Fibroblast of skin of right quadriceps (primary cell): ENCODE results near the gene PREPL.
"Not testable (repeated sequence)": the region's sequence is repeated elsewhere in the genome, so short reads cannot be mapped to it uniquely, and the experiment has no call there.

Experiments used
- DNase-seq: peaks from one replicate; pipeline ENCODE4 v3.0.0-alpha.2; 2013

Gene PREPL

DNA sequence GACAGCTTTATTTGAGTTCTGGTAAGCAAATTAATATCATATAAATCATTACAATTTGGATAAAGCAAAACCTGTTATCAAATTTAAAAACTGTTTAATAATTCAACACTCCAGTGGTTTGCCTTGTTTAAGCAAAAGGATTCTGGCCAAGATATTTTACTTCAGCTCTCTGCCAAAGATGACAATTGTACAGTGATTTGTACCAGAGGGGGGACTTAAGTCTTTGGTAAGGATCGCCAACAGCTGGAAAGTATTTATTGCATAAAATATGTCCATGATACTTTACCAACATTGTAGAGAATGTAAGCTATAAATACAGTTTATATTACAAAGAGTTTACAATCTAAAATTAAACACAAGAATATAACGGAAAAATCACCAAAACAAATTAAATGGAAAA is 13.8 kb downstream of the PREPL start:
- no peak for DNase-seq

DNA sequence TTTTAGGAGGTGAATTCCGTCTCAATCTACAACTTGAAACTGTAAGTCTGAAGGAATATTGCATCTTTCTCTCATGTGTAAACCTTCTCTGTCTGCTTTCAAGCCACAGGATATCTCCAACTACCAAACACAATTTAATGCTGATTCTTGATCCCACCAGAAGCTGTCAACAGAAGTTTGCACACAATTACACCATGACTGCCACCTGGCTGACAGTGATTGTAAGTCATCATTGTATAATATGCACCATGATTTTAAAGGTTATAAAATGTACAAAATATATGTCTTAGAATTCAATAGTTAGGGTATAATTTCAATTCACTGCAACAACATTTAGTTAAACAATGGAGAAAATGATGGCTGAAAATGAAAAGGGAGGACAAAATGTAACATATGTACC is 18.4 kb downstream of the PREPL start:
- DNase-seq = no peak

DNA sequence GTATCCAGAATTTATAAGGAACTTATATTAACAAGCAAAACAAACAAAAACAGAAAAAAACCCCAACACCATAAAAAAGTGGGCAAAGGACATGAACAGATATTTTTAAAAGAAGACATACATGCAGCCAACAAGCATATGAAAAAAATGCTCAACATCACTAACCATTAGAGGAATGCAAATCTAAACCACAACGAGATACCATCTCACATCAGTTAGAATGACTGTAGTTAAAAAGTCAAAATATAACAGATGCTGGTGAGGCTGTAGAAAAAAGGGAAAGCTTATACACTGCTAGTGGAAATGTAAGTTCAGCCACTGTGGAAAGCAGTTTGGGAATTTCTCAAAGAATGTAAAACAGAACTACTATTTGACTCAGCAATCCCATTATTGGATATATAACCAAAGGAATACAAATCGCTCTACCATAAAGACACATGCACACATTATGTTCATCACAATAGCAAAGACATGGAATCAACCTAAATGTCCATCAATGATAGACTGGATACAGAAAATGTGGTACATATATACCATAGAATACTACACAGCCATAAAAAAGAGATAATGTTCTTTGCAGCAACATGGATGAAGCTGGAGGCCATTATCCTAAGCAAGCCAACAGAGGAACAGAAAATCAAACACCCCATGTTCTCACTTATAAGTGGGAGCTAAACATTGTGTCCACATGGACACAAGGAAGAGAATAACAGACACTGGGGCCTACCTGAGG is 25.3 kb downstream of the PREPL start:
- DNase-seq = peak; percentile 24

DNA sequence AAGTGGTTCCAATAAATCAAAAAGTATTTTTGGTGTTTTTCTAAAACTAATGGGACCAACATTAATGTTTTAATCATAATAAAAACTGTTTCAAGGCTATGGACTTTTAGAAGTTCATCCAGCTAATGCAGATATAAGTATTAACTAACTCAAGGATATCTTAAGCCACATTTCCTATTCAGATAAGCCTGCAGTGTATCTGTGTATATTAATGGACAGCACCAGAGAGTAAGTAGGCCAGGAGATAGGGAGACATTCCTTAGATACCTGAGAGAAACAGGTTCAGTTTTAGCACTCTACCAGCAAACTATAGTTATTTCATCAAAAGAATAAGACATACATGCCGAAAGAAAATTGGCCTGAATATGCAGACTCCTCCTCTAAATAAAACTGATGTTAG is 27.3 kb downstream of the PREPL start:
- DNase-seq = no peak

DNA sequence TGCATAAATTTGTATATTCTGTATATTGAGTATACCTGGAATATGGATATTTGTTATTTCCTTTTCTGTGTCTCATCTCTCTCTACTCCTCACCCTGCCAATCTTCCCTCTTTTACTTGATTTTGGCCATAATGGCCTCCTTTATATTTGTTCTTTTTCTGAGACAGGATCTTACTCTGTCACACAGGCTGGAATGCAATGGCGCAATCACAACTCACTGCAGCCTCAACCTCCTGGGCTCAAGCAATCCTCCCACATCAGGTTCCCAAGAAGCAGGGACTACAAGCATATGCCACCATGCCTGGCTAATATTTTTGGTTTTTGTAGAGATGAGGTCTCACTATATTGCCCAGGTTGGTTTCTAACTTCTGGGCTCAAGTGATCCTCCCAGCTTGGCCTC is 30.5 kb downstream of the PREPL start:
- no peak for DNase-seq

DNA sequence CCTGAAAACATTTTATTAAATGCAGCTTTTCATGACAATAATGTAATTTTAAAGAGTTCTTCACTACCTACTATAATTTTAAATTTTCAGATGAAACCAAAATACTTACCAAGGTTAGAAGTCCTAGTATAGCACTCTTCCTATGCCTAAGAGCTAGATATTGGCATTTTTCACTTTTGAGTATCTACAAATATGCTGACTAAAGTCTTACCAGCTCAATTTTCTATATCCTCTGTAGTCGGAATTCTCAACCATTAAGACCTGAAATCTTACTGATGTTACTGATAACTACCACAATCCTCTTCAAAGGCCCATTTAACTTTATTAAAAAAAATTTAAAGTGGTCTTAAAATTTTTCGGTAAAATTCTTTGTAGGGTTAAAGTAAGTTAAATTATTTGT is 32.0 kb downstream of the PREPL start:
- DNase-seq = no peak

DNA sequence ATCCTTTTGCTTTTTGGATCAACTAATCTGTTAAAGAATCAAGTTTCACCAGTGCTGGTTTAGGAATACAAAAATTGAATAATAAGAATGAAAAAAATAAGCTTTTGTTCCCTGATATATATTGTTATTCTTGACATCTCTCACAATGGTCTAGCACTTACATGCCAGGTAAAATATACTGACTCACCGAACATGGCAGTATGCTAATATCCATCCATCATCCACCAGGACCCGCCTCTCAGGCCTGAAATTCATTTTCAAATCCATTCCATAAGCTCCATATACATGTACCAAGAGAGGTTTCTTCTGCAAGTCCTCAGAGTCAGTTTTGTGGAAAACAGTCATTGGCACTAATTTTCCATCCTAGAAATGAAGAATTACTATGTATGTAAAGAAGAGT is 32.5 kb downstream of the PREPL start:
- no peak for DNase-seq

DNA sequence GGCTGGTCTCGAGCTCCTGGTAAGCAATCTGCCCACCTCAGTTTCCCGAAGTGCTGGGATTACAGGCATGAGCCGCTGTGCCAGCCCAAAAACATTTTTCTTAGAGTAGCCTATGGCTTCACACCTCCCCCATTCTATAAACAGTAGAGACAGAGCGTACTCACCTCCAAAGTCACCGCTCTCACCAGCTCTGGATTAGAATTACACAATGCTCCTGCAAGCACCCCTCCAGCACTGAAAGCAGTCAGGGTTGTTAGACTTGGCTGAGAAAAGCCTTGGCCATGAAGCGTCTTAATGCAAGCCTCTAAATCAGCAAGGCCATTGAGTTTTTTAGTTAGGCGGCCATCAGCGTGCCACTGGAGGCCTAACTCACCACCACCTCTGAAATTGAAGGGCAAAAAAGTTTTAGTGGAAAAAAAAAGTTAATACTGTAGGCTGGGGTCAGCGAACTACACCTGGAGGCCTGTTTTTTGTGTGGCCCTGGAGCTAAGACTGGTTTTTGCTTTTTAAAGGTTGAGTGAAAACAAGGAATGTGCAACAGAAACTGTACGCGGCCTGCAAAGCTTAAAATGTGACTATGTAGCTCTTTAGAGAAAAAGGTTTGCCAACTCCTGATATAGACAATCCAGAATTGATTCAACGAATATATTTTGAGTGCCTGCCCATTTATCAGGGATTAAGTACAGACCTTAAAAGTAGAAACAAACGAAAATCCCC is 34.6 kb downstream of the PREPL start:
- DNase-seq = no peak

DNA sequence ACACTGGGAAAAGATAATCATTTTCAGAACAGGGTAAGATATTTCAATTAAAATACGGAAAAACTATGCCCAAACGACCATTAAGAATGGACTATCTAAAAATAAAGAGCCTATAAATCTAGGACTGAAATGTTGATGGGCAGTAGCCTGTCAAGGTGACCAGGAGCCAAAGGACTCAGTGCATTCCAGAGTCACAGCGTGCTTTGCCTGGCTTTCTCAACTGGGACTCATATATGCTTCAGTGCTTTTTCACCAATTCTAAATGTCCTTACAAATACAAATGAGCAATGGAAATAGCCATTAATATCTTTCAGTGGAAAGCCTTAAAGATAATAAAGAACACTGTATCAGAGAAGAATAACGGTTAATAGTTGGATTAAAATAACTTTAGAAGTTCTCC is 35.4 kb downstream of the PREPL start:
- no peak for DNase-seq

DNA sequence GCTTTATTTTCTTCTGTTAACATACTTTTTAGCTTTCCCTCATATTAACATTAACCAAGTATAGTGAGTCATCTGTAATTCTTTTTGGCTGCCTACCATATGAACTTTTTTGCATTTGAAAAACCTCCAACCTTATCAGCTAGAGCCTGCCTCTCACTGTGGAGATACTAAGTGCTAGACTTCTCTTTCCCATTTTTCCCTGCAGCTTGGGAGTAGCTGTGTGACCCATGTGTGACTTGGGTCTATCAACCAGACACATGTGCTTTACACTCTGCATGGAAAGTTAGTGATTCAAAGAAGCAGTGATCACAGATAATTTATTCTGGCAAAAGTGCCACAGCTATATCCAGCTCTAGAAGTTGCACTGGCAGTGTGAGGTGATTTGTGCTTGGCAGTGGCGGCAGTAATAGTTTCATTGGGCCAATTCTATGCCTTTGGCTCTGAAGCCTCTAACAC is 36.3 kb downstream of the PREPL start:
- peak; percentile 42 for DNase-seq

DNA sequence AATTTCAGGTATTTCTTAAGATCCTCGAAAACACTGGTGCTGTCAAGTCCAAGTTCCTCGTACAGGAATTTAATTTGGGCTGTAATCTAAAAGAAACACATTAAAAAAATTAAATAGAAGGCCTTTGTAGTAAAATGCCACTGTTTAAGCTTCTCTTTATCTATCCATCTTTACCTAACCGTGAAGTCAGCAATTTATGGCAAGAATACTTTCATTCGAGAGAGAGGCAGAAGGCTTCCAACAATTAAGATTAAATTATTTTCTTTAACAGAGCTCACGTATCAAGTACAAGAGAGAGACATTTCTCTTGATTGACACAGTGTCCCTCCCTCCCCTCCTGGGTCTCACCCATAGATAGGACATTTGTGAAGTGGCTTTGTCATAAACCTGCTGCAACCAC is 39.9 kb downstream of the PREPL start:
- no peak for DNase-seq

DNA sequence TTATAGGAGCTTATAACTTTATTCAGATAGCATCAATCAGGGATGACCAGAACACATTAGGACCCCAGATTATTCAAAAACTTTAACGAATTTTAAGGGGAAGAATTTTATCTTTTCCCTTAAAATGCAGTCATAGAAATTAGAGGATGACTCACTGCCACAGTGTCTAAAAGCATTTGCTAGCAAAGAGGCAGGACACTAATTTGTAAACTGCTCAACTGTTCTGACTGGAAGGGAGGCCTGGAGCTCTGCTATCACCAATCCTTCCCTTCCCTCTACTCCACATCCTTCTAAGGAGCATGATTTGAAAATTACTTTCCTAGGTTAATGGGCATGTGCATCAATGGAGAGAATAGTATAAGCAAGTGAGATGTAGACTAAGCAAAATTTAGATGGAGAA is 40.5 kb downstream of the PREPL start:
- no peak for DNase-seq

DNA sequence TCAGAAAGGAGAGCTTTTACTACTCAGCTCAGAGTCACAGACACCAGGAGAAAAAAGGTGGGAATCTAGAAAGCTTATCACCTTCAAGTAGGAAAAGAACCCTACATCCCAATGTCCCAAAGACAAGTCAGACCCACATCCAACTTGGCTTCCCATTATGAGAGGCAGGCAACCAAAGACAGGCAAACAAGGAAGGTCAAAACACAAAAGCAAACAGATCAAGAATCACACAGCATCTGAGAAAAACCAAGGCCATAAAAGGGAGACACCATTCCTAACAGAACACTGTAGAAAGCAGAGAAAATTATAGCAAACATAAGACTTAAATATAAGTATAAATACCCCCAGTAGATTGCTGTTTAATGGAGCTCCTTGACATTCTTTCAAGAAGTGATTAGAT is 45.3 kb downstream of the PREPL start:
- DNase-seq = no peak

DNA sequence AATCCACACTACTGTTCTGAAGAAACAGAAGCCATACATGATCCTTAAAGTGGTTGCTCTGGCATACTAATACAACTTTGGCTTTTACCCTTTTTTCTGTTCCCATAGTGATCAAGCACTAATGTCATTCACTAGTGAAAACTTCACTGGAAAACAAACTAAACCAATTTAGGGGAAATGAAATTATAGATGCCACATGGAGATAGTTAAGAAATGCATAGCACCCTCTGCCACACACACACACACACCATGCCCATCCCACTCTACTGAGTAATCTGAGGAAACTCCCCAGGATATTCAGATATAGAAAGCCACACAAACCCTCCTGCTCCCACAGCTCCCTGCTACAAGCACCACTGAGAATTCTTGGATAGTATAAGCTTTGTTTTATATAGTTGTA is 46.9 kb downstream of the PREPL start:
- no peak for DNase-seq

DNA sequence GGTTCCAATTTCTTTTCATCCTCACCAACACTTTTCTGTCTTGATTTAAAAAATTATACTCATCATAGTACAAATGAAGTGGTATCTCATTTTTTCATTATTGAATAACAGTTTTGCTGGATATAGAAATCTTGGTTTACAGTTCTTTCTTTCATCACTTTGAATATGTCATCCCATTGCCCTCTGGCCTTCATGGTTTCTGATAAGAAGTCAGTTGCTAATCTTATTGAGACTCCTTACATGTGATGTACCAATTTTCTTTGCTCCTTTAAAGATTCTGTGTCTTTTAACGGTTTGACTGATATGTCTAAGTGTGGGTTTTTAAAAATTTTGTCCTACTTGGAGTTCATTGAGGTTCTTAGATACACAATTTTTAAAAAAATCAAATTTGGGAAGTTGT is 51.0 kb downstream of the PREPL start:
- DNase-seq = no peak

DNA sequence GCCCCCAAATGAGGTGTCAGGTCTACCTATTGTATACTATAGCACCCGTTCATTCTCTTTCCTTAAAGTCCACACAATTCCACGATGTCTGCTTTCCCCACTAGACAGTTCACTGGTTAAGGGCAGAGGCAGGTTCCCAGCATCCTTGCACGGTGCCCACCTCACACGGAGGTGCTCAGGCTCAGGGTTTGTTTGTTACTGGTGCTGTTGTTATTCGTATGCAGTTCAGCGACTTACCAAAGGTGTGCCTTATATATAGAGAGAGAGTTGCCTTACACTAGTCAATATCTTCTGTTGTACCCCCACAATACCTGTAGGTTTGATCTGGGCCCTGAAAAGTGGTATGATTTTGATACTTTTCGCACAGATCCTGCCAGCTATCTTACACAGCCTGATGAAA is 55.4 kb downstream of the PREPL start:
- no peak for DNase-seq

DNA sequence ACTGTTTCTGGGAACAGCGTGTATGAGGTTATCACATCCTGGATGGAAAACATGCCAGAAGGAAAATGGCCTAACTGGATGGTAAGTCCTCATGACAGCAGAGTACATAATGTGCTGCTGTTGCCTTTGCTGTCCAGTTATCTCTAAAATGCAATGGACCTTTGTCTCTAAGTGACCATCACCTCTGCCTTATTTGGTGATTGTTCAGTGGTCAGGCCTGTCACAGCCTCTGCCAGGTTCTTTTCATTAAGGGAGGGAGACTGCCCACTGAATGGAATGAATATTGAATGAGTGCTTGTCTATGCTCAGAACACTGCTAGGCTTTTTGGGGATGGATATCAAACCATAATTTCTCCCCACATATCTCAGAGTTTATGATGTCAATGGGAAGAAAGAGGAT is 57.0 kb downstream of the PREPL start:
- no peak for DNase-seq

DNA sequence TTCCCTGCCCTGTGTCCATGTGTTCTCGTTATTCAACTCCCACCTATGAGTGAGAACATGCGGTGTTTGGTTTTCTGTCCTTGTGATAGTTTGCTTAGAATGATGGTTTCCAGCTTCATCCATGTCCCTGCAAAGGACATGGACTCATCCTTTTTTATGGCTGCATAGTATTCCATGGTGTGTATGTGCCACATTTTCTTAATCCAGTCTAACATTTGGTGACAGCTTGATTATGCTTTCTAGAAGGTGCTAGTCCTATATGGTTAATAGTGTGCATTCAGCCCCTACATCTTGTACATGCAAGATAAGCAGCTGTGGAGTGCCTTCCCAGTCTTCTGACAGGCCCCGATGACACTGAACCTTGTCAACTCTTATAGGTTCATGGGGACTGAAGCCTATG is 57.5 kb downstream of the PREPL start:
- not testable (repeated sequence) for DNase-seq

DNA sequence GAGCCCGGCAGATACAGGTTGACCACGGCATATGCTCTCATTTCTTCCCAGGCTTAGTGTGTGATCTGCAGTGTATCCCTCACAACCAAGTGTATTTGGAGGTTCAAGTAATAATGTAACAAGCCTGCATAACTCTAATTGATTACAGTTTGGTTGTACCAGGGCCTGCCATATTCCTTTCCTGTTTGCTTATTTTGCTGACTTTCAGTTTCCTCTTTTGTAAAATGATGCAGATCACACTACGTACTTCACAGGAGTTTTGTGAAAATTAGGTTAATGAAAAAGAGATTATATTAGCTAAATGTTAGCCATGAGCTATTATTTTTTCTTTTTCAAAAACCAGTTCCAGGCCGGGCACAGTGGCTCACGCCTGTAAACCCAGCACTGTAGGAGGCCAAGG is 60.2 kb downstream of the PREPL start:
- no peak for DNase-seq

DNA sequence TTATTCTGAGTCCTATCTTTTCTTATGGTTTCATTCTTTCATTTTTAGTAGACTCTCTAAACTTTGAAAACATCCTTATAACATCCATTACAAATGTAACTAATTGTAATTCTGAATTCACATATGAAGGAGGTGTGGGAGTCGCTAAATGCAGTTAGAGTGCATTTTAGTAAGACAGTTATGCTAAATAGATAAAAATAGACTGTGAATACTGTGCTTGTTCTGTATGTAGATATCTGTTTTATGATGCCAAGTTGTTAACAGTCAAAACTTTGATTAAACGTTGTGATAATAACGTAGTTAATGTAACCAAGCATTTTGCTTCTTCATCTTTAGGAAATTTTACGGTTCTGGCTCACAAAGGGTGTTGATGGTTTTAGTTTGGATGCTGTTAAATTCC is 61.7 kb downstream of the PREPL start:
- no peak for DNase-seq

DNA sequence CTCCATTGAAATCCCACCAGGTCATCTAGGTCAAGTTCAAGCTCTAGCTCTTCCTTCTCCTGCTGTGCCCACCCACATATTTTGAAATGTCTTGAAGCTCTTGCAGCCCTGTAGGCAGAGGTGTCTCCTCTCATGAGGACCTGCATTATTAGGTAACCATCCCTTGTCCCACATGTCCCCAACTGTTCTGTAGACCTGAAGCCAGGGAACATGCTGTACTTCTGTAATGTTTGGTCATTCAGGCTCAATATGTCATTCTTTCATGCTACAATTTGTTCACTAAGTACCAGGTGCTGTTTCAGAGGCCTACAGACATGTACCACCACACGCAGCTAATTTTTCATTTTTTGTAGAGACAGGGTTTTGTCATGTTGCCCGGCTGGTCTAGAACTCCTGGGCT is 63.9 kb downstream of the PREPL start:
- DNase-seq = no peak

DNA sequence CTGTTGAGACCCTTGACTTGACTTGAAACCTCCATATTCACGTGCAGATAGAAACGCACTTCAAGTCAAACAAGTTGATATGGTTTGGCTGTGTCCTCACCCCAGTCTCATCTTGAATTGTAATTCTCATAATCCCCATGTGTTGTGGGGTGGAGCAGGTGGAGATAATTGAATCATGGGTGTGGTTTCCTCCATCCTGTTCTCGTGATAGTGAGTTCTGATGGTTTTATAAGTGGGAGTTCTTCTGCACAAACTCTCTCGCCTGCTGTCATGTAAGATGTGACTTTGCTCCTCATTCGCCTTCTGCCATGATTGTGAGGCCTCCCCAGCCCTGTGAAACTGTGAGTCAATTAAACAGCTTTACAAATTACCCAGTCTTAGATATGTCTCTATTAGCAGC is 64.6 kb downstream of the PREPL start:
- DNase-seq = no peak

DNA sequence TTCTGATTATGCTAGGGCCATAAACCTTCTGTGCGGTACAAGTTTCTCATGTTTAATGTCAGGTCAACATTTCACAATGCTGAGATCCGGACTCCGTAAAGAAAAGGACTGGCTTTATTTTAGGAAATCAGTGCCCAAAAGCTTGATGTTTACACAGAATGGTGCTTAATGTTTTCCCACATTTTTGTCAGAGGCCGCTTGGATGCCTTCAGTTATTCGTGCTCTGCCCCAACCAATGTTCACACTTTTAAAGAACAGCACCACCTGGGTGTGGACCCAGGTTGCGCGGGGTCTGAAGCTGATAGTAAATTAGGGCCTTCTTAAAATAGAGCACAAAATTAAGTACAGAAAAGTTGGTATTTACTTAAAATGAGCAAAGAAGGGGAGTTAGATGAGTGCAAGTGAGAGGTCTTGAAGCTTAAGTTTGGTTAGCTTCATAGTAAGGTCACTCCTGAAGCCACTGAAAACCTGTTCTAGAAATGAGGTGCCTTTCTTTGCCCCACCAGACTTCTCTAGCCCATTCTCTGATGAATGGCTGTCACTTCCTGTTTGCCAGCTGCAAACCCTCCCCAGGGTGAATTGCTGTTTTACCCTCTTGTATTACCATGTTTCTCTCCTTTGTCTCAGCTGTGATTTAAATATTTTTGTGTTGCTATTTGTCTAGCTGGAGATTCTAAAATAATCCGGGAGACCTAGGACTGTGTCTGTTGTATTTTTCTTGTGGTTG is 65.5 kb downstream of the PREPL start:
- DNase-seq = no peak

DNA sequence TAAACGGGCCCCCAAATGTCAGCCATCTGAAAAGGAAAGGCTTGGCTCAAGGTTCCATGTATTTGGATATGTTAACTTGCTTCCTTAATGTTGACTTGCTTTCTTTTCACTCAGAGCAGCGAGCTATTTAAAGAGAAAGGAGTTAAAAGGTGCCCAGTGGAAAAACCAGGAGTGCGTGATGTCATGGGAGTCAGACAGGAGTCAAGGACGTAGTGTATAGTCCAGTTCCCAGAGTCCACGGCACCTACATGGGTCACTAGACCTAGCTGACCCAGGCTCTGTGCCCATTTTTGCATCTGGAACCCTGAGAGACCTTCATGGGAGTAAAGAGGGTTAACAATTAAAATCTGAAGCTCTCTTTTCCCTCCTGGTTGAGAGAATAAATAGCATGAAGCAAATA is 66.2 kb downstream of the PREPL start:
- DNase-seq = no peak
